Measurements from ENCODE around the gene VPS4A. TPM values are rescaled to one million over a fixed set of nuclear protein-coding genes. Genes with fewer than 3 reads are reported as not detected.

VPS4A gene
- total RNA-seq, 1 donor from 2014 or later = 41.7 TPM

DNA sequence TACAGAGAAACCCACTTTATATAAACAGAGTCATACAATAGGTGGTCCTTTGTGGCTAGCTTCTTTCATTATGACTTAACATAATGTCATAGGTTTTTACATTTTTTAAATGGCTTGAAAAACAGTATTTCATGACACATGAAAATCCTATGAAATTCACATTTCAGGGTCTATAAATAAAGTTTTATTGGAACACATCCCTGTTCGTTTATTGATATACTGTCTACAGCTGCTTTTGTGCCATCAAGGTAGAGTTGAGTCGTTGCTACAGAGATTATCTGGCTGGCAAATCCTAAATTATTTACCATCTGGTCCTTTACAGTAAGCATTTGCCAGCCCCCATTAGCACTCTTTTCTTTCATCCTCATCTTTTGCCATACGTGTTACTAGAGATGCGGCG is 2.3 kb downstream of the VPS4A start:
- H3K27ac Mint-ChIP-seq = no peak overlapping the region
- peak overlapping the region; percentile 65 for H3K4me3 Mint-ChIP-seq
- ChIA-PET POLR2A (interaction anchor here (1.4 kb wide), 1 partner anchor 14 kb away, joined by 4 read pairs; no protein-coding TSS in a partner anchor), CTCF (no interaction called here)
- ATAC-seq (ENCODE audit: low read depth) (no peak), DNase-seq (no peak)
- peaks cover 27% of the 10 kb centered on the region for H3K4me1 Mint-ChIP-seq
- intact Hi-C loops (cut with micrococcal nuclease) = loop anchor here (10.0 kb wide), 1 partner anchor 1211 kb away; the partner anchor contains the start of genes COG4 and SF3B3
- H3K36me3 Mint-ChIP-seq (ENCODE audit: low read depth) = peaks cover 48% of the 10 kb centered on the region
- no peaks in the 10 kb centered on the region for H3K9me3 Mint-ChIP-seq
- H3K27me3 Mint-ChIP-seq = no peaks in the 10 kb centered on the region
- TF ChIP-seq, protein P1, sequence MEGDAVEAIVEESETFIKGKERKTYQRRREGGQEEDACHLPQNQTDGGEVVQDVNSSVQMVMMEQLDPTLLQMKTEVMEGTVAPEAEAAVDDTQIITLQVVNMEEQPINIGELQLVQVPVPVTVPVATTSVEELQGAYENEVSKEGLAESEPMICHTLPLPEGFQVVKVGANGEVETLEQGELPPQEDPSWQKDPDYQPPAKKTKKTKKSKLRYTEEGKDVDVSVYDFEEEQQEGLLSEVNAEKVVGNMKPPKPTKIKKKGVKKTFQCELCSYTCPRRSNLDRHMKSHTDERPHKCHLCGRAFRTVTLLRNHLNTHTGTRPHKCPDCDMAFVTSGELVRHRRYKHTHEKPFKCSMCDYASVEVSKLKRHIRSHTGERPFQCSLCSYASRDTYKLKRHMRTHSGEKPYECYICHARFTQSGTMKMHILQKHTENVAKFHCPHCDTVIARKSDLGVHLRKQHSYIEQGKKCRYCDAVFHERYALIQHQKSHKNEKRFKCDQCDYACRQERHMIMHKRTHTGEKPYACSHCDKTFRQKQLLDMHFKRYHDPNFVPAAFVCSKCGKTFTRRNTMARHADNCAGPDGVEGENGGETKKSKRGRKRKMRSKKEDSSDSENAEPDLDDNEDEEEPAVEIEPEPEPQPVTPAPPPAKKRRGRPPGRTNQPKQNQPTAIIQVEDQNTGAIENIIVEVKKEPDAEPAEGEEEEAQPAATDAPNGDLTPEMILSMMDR (IDR thresholded peaks at IDR 0.05) = no peak

DNA sequence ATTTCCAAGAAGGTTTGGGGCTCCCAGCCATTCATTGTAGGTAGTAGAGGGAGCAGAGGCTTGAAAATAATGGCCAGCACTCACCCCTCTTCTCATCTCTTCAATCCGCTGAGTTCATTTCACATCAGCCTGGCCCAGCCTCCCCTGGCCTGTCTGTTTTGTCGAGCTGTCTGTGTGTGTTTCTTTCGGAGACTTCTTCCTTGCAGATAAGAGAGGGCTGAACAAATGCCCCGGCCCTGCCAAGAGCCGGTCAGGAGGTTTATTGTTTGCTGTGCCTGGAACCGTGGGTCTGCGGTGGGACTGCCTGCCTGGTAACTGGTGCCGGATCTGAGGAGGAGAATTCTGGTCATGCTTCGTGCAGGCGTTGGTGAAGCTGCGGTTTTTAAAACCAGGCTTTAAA is 3.4 kb downstream of the VPS4A start:
- Mint-ChIP-seq H3K27ac (no peak overlapping the region), H3K4me1 (peaks cover 27% of the 10 kb centered on the region), H3K9me3 (no peaks in the 10 kb centered on the region), H3K27me3 (no peaks in the 10 kb centered on the region), H3K36me3 (ENCODE audit: low read depth) (peaks cover 58% of the 10 kb centered on the region), H3K4me3 (no peak overlapping the region)
- intact Hi-C loops (cut with micrococcal nuclease) = loop anchor here (10.0 kb wide), 1 partner anchor 1210 kb away; the partner anchor contains the start of genes COG4 and SF3B3
- no peak for DNase-seq
- TF ChIP-seq, protein P1 (IDR thresholded peaks at IDR 0.05) = no peak
- POLR2A ChIA-PET = interaction anchor here (0.6 to 1.4 kb wide), 2 partner anchors 13 to 46 kb away, joined by 4 to 6 read pairs; no protein-coding TSS in a partner anchor
- CTCF ChIA-PET = no interaction called here
- no peak for ATAC-seq (ENCODE audit: low read depth)

DNA sequence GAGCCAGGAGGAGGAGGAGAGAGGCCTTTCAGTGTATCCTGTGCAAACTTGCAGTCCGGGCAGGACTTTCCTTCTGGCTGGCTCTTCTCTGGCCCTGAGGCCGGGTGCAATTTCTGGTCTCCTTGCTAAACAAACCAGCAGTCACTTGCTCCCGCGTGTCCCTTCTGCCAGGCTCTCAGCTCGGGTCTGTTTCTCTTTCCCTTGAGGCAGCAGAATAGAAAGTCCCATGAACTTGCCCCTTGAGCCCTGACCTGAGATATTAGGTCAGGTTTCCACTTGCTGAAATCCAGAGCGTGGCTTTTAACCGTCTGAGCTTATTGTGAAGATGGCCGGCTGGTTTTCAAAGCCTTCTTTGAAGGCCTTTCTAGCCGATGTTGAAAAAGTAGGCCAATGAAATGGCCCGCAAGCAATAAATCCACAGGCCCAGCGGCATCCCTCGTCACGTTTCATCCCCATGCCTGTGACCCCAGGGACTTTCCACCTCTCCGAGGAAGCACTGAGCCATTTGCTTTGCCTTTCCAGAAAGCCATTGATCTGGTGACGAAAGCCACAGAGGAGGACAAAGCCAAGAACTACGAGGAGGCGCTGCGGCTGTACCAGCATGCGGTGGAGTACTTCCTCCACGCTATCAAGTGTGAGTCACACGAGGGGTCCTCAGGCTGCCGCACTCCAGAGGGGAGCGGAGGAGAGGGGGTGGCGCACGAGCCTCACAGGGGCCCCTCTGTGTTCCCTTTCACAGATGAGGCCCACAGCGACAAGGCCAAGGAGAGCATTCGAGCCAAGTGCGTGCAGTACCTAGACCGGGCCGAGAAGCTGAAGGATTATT is 4.5 kb downstream of the VPS4A start:
- intact Hi-C loops (cut with micrococcal nuclease) = loop anchor here (10.0 kb wide), 1 partner anchor 1209 kb away; the partner anchor contains the start of genes COG4 and SF3B3
- ChIA-PET CTCF (no interaction called here), POLR2A (no interaction called here)
- no peak overlapping the region for H3K4me3 Mint-ChIP-seq
- H3K36me3 Mint-ChIP-seq (ENCODE audit: low read depth) = peaks cover 64% of the 10 kb centered on the region
- H3K27ac Mint-ChIP-seq = no peak overlapping the region
- H3K9me3 Mint-ChIP-seq = no peaks in the 10 kb centered on the region
- TF ChIP-seq, protein P1 (IDR thresholded peaks at IDR 0.05) = no peak
- H3K27me3 Mint-ChIP-seq = no peaks in the 10 kb centered on the region
- H3K4me1 Mint-ChIP-seq = peaks cover 22% of the 10 kb centered on the region
- ATAC-seq (ENCODE audit: low read depth) (no peak), DNase-seq (no peak)

DNA sequence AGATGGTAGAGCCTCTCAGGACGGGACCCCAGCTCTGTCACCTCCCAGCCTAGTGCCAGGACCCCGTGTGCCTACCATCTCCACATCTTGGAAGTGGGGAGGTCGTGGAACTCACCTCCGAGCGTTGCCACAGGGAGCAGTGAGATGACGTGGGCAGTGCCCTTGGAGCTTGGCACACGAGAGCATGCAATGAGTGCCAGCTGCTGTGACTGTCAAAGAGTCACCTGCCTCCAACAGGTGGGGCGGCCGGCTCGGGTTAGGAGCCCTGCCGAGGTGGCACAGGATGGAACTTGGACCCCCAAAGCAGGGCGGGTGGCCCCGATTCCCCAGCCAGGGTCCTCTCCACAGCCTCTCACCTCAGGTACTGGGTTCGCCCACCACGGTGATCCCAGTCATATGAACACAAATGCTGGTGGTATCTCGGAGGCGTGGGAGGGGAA is 5.5 kb downstream of the VPS4A start:
- ATAC-seq (ENCODE audit: low read depth) = no peak

More for the DNA sequence above, 5.5 kb downstream of the VPS4A start:
- H3K4me1 Mint-ChIP-seq = peaks cover 20% of the 10 kb centered on the region
- no peak overlapping the region for H3K4me3 Mint-ChIP-seq
- H3K27me3 Mint-ChIP-seq = no peaks in the 10 kb centered on the region
- peaks cover 74% of the 10 kb centered on the region for H3K36me3 Mint-ChIP-seq (ENCODE audit: low read depth)
- ChIA-PET POLR2A (no interaction called here), CTCF (no interaction called here)
- no peaks in the 10 kb centered on the region for H3K9me3 Mint-ChIP-seq
- H3K27ac Mint-ChIP-seq = no peak overlapping the region
- intact Hi-C loops (cut with micrococcal nuclease) = loop anchor here (10.0 kb wide), 1 partner anchor 1208 kb away; the partner anchor contains the start of genes COG4 and SF3B3
- TF ChIP-seq, protein P1 (IDR thresholded peaks at IDR 0.05) = no peak
- DNase-seq = no peak

All from activated B cell treated with CpG ODN at 0.5 μM for 24 hours (primary cell).